ENCODE results near the gene CLCNKB.

CLCNKB gene

GRCh38 chr1:16015491-16015890, 28.1 kb upstream of the CLCNKB start:
- TF ChIP-seq CTCF (IDR thresholded peaks at IDR 0.05; ENCODE audit: extremely low read depth, insufficient read depth, missing control alignments) = no peak
- in situ Hi-C loops (cut with MboI; ENCODE audit: low pct_unique_long_range_greater_than_20kb, low sequenced_read_pairs, unreplicated experiment) = no loop called here
- DNase-seq (ENCODE audit: low spot score) = no peak

- no peak for TF ChIP-seq CTCF (IDR thresholded peaks at IDR 0.05; ENCODE audit: extremely low read depth, insufficient read depth, missing control alignments)
- in situ Hi-C loops (cut with MboI; ENCODE audit: low pct_unique_long_range_greater_than_20kb, low sequenced_read_pairs, unreplicated experiment) = no loop called here
- no peak for DNase-seq (ENCODE audit: low spot score)
These were observed 27.4 kb upstream of the CLCNKB start for GRCh38 chr1:16015960-16016901.

GRCh38 chr1:16017076-16017460, 26.5 kb upstream of the CLCNKB start:
- TF ChIP-seq CTCF (IDR thresholded peaks at IDR 0.05; ENCODE audit: extremely low read depth, insufficient read depth, missing control alignments) = no peak
- no peak for DNase-seq (ENCODE audit: low spot score)
- in situ Hi-C loops (cut with MboI; ENCODE audit: low pct_unique_long_range_greater_than_20kb, low sequenced_read_pairs, unreplicated experiment) = no loop called here

GRCh38 chr1:16017461-16018303, 25.9 kb upstream of the CLCNKB start, which contains the start of gene HSPB7:
HSPB7 (minus strand) TSS chr1:16018043; CDS start chr1:16017963, 80 bp downstream.
- in situ Hi-C loops (cut with MboI; ENCODE audit: low pct_unique_long_range_greater_than_20kb, low sequenced_read_pairs, unreplicated experiment) = no loop called here
- DNase-seq (ENCODE audit: low spot score) = no peak
- TF ChIP-seq CTCF (IDR thresholded peaks at IDR 0.05; ENCODE audit: extremely low read depth, insufficient read depth, missing control alignments) = peak; percentile 2

GRCh38 chr1:16018308-16018707, 25.3 kb upstream of the CLCNKB start:
- in situ Hi-C loops (cut with MboI; ENCODE audit: low pct_unique_long_range_greater_than_20kb, low sequenced_read_pairs, unreplicated experiment) = no loop called here
- no peak for DNase-seq (ENCODE audit: low spot score)
- TF ChIP-seq CTCF (IDR thresholded peaks at IDR 0.05; ENCODE audit: extremely low read depth, insufficient read depth, missing control alignments) = no peak

- no peak for DNase-seq (ENCODE audit: low spot score)
- in situ Hi-C loops (cut with MboI; ENCODE audit: low pct_unique_long_range_greater_than_20kb, low sequenced_read_pairs, unreplicated experiment) = no loop called here
- TF ChIP-seq CTCF (IDR thresholded peaks at IDR 0.05; ENCODE audit: extremely low read depth, insufficient read depth, missing control alignments) = no peak
These were observed 24.6 kb upstream of the CLCNKB start for GRCh38 chr1:16018749-16019643.

Data from GM13977 (cell line).